ENCODE data around the gene GRHL1.

Gene GRHL1

DNA sequence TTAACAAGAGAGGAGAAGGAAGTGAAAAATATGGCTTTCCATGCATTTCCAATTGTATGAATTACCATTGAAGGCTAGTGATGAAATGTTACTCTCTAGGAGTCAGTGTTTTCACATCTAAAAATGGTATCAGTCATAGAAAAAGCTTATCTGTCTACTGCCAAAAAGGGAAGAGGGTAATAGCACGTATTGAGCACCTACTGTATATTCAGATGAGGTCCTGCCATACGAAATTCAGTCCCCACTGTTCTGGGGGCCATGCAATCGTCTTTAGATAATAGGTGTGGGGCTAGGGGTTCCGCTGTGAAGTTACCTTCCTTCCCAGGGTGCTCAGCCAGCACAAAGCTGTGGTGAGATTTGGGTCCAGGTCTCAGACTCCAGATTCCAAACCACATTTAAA, 14.2 kb upstream of the GRHL1 start:
- Histone ChIP-seq H3K9ac (ENCODE audit: low read length) (no peak overlapping the region), H3K27me3 (ENCODE audit: control insufficient read depth, insufficient read depth, low read length) (no peaks in the 10 kb centered on the region), H3K4me1 (ENCODE audit: control insufficient read depth, insufficient read depth, low read length) (peaks cover 20% of the 10 kb centered on the region)

GRCh38 chr2:9937968-9938367, 13.5 kb upstream of the GRHL1 start:
- Histone ChIP-seq H3K4me3 (ENCODE audit: low read length) (no peak overlapping the region), H3K27me3 (ENCODE audit: control insufficient read depth, insufficient read depth, low read length) (no peaks in the 10 kb centered on the region), H3K4me1 (ENCODE audit: control insufficient read depth, insufficient read depth, low read length) (peaks cover 20% of the 10 kb centered on the region), H3K9ac (ENCODE audit: low read length) (no peak overlapping the region), H3K36me3 (ENCODE audit: control insufficient read depth, insufficient read depth, low read length) (no peaks in the 10 kb centered on the region), H3K9me3 (ENCODE audit: control insufficient read depth, low read length) (no peaks in the 10 kb centered on the region)

More for the DNA sequence above, 14.2 kb upstream of the GRHL1 start:
- H3K36me3 ChIP-seq (ENCODE audit: control insufficient read depth, insufficient read depth, low read length) = no peaks in the 10 kb centered on the region
- no peak overlapping the region for H3K4me3 ChIP-seq (ENCODE audit: low read length)
- H3K9me3 ChIP-seq (ENCODE audit: control insufficient read depth, low read length) = no peaks in the 10 kb centered on the region

DNA sequence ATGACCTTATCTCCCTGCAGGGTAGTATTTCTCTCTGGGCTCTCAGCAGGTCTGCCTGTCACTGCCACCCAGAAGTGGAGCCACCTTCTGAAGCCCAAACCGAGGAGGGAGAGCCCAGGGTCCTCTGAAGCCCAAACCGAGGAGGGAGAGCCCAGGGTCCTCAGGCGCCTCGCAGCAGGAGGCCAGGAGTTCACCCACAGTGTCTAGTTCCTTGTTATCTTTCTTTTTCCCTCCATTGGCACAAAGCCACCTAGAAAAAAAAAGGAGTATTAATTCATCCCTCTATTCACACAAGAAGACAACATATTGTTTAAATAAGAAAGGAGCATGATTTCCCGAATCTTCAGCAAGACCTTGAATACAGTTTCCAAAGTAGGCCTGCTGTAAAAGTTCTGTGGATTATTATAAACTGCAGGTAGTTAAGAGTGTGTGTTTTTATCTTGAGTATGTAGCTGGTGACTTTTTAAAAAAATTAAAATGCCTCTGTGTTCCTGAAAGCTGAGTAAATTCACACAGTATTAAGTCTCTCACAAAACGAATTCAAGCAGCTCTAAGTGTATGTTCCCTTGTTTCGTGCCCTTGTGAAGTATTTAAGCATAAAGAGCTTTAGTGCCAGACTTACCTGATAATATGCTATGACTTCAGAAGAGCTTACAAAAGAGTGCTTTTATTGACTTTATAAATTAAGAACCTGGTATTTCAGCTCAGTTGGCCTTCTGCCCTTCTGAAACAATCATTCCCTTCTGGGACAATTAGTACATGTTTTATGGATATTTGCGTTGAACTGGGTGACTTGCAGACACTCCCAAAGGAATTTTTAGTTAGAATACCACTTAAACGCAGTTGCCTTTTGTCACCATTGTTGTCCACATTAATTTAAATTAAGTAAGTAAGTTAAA, 11.7 kb upstream of the GRHL1 start:
- Histone ChIP-seq H3K9me3 (ENCODE audit: control insufficient read depth, low read length) (no peaks in the 10 kb centered on the region), H3K4me1 (ENCODE audit: control insufficient read depth, insufficient read depth, low read length) (peaks cover 25% of the 10 kb centered on the region), H3K36me3 (ENCODE audit: control insufficient read depth, insufficient read depth, low read length) (no peaks in the 10 kb centered on the region), H3K9ac (ENCODE audit: low read length) (no peak overlapping the region), H3K27me3 (ENCODE audit: control insufficient read depth, insufficient read depth, low read length) (no peaks in the 10 kb centered on the region), H3K4me3 (ENCODE audit: low read length) (no peak overlapping the region)

DNA sequence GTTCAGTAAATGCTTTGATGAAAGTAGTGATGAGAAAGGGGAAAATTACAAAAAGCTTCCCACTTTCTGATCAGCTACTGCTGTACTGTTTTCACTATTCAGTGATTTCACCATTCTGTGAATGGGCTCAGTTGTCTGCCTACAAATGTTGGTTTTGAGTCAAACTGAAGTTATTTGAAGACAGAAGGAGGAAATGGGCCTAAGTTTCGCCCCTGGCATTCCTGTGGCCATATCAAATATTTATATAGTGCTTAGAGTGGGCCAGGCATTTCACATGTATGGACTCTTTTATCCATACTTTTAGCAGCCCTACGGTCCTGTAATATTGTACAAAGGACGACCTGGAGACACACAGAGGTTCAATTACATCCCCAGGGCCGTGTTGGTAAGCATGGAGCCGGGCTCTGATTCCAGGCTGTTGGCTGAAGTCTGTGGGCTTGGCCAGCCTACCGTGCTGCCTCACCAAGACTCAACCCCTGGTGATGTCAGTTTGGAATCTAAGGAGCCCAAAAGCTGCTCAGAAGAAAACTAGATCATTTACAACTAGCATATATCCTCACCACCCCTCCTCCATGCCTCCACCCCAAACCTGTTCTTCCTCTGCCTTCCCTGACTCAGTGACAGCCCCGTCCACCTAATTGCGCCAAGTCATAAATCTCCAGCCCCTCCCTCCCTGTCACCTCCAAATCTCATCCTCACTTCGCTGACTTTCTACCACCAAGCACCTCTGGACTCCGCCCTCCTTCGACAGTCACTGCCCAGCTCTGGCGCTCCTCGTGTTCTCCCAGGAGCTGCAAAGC, 10.1 kb upstream of the GRHL1 start:
- H3K36me3 ChIP-seq (ENCODE audit: control insufficient read depth, insufficient read depth, low read length) = no peaks in the 10 kb centered on the region
- no peak overlapping the region for H3K4me3 ChIP-seq (ENCODE audit: low read length)
- peaks cover 25% of the 10 kb centered on the region for H3K4me1 ChIP-seq (ENCODE audit: control insufficient read depth, insufficient read depth, low read length)
- H3K9me3 ChIP-seq (ENCODE audit: control insufficient read depth, low read length) = no peaks in the 10 kb centered on the region
- no peak overlapping the region for H3K9ac ChIP-seq (ENCODE audit: low read length)
- H3K27me3 ChIP-seq (ENCODE audit: control insufficient read depth, insufficient read depth, low read length) = no peaks in the 10 kb centered on the region

DNA sequence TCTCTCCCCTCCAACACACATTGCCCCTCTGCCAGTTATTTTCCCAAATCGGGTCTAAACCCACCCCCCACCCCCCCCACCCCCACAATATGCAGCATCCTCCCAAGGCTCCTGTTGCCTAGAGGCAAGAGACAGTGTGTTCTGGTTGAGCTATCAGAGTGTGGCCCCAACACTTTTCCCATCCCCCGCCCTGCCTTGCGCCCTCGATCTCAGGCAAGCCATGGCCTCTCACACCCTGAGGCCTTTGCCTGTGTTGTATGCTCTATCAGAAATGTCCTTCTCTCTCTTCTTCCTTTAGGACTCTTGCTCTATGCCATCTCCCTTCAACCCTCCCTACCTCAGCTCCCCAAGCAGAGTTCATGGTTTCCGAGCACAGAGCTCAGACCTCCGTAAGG, 9.5 kb upstream of the GRHL1 start:
- H3K4me3 ChIP-seq (ENCODE audit: low read length) = no peak overlapping the region
- no peaks in the 10 kb centered on the region for H3K27me3 ChIP-seq (ENCODE audit: control insufficient read depth, insufficient read depth, low read length)
- H3K4me1 ChIP-seq (ENCODE audit: control insufficient read depth, insufficient read depth, low read length) = peaks cover 25% of the 10 kb centered on the region
- no peak overlapping the region for H3K9ac ChIP-seq (ENCODE audit: low read length)
- H3K9me3 ChIP-seq (ENCODE audit: control insufficient read depth, low read length) = no peaks in the 10 kb centered on the region
- no peaks in the 10 kb centered on the region for H3K36me3 ChIP-seq (ENCODE audit: control insufficient read depth, insufficient read depth, low read length)

- Histone ChIP-seq H3K9me3 (ENCODE audit: control insufficient read depth, low read length) (no peaks in the 10 kb centered on the region), H3K36me3 (ENCODE audit: control insufficient read depth, insufficient read depth, low read length) (no peaks in the 10 kb centered on the region), H3K27me3 (ENCODE audit: control insufficient read depth, insufficient read depth, low read length) (no peaks in the 10 kb centered on the region), H3K4me3 (ENCODE audit: low read length) (no peak overlapping the region), H3K4me1 (ENCODE audit: control insufficient read depth, insufficient read depth, low read length) (peaks cover 25% of the 10 kb centered on the region), H3K9ac (ENCODE audit: low read length) (no peak overlapping the region)
These were observed 7.1 kb upstream of the GRHL1 start for GRCh38 chr2:9944330-9944758.

- Histone ChIP-seq H3K9ac (ENCODE audit: low read length) (no peak overlapping the region), H3K4me3 (ENCODE audit: low read length) (no peak overlapping the region), H3K27me3 (ENCODE audit: control insufficient read depth, insufficient read depth, low read length) (peaks cover 11% of the 10 kb centered on the region), H3K9me3 (ENCODE audit: control insufficient read depth, low read length) (no peaks in the 10 kb centered on the region), H3K4me1 (ENCODE audit: control insufficient read depth, insufficient read depth, low read length) (peaks cover 20% of the 10 kb centered on the region), H3K36me3 (ENCODE audit: control insufficient read depth, insufficient read depth, low read length) (no peaks in the 10 kb centered on the region)
These were observed 5.9 kb upstream of the GRHL1 start for GRCh38 chr2:9945596-9945995.

DNA sequence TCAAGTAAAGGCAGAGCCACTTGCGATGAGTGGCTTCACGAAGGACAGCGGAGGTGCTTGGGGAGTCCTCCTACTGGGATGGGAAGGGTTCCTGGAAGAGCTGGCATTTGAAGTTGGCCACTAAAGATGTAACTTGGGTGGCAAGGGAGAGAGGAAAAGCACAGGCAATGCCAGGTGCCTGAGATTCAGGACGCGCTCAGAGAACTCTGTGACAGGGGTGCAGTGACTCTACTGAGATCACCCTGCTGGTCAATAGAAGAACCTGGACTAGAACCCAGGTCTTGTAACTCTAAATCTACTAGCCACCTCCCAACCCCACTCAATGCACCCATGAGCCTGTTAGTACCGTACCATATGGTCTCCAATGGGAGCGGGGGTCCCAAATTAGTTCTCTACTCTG, 5.4 kb upstream of the GRHL1 start:
- peaks cover 18% of the 10 kb centered on the region for H3K4me1 ChIP-seq (ENCODE audit: control insufficient read depth, insufficient read depth, low read length)
- peaks cover 14% of the 10 kb centered on the region for H3K27me3 ChIP-seq (ENCODE audit: control insufficient read depth, insufficient read depth, low read length)

DNA sequence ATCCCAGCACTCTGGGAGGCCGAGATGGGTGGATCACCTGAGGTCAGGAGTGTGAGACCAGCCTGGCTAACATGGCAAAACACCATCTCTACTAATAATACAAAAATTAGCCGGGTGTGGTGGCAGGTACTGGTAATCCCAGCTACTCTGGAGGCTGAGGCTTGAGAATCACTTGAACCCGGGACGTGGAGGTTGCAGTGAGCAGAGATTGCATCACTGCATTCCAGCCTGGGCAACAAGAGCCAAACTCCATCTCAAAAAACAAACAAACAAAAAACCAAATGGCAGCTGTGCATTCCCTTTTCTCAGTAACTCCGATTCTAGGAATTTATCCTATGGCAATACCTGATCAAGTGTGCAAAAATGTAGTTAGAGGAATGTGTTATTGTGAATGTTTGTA, 4.7 kb upstream of the GRHL1 start:
- Histone ChIP-seq H3K9me3 (ENCODE audit: control insufficient read depth, low read length) (no peaks in the 10 kb centered on the region), H3K4me1 (ENCODE audit: control insufficient read depth, insufficient read depth, low read length) (peaks cover 12% of the 10 kb centered on the region), H3K36me3 (ENCODE audit: control insufficient read depth, insufficient read depth, low read length) (no peaks in the 10 kb centered on the region), H3K27me3 (ENCODE audit: control insufficient read depth, insufficient read depth, low read length) (peaks cover 14% of the 10 kb centered on the region), H3K4me3 (ENCODE audit: low read length) (no peak overlapping the region), H3K9ac (ENCODE audit: low read length) (no peak overlapping the region)

More for the DNA sequence above, 5.4 kb upstream of the GRHL1 start:
- H3K9ac ChIP-seq (ENCODE audit: low read length) = no peak overlapping the region
- H3K9me3 ChIP-seq (ENCODE audit: control insufficient read depth, low read length) = no peaks in the 10 kb centered on the region
- no peaks in the 10 kb centered on the region for H3K36me3 ChIP-seq (ENCODE audit: control insufficient read depth, insufficient read depth, low read length)
- H3K4me3 ChIP-seq (ENCODE audit: low read length) = no peak overlapping the region

DNA sequence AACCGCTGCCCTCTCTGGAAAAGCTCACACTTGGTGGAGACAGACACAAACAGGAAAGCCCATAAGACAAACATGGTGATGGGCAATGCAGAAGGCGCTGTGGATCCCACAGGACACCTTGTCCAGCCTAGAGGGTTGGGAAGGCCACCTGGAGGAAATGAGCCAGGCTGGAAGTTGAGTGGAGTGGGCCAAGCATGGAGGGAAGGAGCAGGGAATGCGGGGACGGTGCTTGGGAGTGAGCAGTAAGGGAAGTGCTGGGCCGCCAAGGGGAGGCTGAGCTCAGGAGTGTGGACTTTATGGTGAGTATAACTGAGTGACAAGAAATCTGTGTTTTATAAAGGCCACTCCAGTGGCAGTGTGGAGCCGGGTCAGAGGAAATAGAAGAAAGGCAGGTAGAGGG, 2.8 kb upstream of the GRHL1 start:
- Histone ChIP-seq H3K27me3 (ENCODE audit: control insufficient read depth, insufficient read depth, low read length) (peaks cover 19% of the 10 kb centered on the region), H3K9me3 (ENCODE audit: control insufficient read depth, low read length) (no peaks in the 10 kb centered on the region), H3K9ac (ENCODE audit: low read length) (no peak overlapping the region), H3K36me3 (ENCODE audit: control insufficient read depth, insufficient read depth, low read length) (no peaks in the 10 kb centered on the region), H3K4me3 (ENCODE audit: low read length) (no peak overlapping the region), H3K4me1 (ENCODE audit: control insufficient read depth, insufficient read depth, low read length) (peaks cover 12% of the 10 kb centered on the region)

- peaks cover 19% of the 10 kb centered on the region for H3K27me3 ChIP-seq (ENCODE audit: control insufficient read depth, insufficient read depth, low read length)
- no peak overlapping the region for H3K9ac ChIP-seq (ENCODE audit: low read length)
- H3K4me1 ChIP-seq (ENCODE audit: control insufficient read depth, insufficient read depth, low read length) = peaks cover 8% of the 10 kb centered on the region
- H3K4me3 ChIP-seq (ENCODE audit: low read length) = no peak overlapping the region
- H3K36me3 ChIP-seq (ENCODE audit: control insufficient read depth, insufficient read depth, low read length) = no peaks in the 10 kb centered on the region
- H3K9me3 ChIP-seq (ENCODE audit: control insufficient read depth, low read length) = no peaks in the 10 kb centered on the region
These were observed 2.1 kb upstream of the GRHL1 start for GRCh38 chr2:9949239-9949991.
